Measurements from ENCODE around the gene OR51V1. TPM values are rescaled to one million over a fixed set of nuclear protein-coding genes. Genes with fewer than 3 reads are reported as not detected.

The OR51V1 gene
- total and polyA plus RNA-seq, 2 experiments from 2014 or later = not detected

DNA sequence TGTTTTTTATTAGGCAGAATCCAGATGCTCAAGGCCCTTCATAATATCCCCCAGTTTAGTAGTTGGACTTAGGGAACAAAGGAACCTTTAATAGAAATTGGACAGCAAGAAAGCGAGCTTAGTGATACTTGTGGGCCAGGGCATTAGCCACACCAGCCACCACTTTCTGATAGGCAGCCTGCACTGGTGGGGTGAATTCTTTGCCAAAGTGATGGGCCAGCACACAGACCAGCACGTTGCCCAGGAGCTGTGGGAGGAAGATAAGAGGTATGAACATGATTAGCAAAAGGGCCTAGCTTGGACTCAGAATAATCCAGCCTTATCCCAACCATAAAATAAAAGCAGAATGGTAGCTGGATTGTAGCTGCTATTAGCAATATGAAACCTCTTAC, 25.0 kb upstream of the OR51V1 start:
- H3K4me1 ChIP-seq (ENCODE audit: insufficient read depth) = no peaks in the 10 kb centered on the region
- H3K27me3 ChIP-seq (replicated peaks; ENCODE audit: insufficient read depth) = no peaks in the 10 kb centered on the region
- H3K4me3 ChIP-seq = no peak overlapping the region
- 46 to 48% methylated on average over 2 of the region's 2 CpGs for WGBS, 2 experiments (ENCODE audit: low coverage in 1 of 2, low lambda C conversion rate in 2 of 2, missing lambda C conversion rate in 2 of 2)
- no peak for TF ChIP-seq EZH2phosphoT487 (IDR thresholded peaks at IDR 0.05; ENCODE audit: insufficient read depth, low read depth)
- TF ChIP-seq EZH2 (IDR thresholded peaks at IDR 0.05; ENCODE audit: insufficient read depth, poor library complexity, severe bottlenecking) = no peak
- H3F3A ChIP-seq (ENCODE audit: insufficient read depth) = no peaks in the 10 kb centered on the region
- in situ Hi-C loops (cut with MboI) = no loop called here
- no peak overlapping the region for H3K27ac ChIP-seq
- DNase-seq = no peak
- H3K9ac ChIP-seq = no peak overlapping the region
- no peaks in the 10 kb centered on the region for H3K9me2 ChIP-seq (ENCODE audit: insufficient read depth)
- no peaks in the 10 kb centered on the region for H3K36me3 ChIP-seq (ENCODE audit: low read depth)
- no peaks in the 10 kb centered on the region for H4K20me1 ChIP-seq (ENCODE audit: insufficient read depth)
- H3K4me2 ChIP-seq (ENCODE audit: unreplicated experiment) = no peak overlapping the region
- no peaks in the 10 kb centered on the region for H3K79me2 ChIP-seq (ENCODE audit: insufficient read depth)
- no peak overlapping the region for H2AFZ ChIP-seq
- H3K9me3 ChIP-seq (ENCODE audit: low read depth) = no peaks in the 10 kb centered on the region

DNA sequence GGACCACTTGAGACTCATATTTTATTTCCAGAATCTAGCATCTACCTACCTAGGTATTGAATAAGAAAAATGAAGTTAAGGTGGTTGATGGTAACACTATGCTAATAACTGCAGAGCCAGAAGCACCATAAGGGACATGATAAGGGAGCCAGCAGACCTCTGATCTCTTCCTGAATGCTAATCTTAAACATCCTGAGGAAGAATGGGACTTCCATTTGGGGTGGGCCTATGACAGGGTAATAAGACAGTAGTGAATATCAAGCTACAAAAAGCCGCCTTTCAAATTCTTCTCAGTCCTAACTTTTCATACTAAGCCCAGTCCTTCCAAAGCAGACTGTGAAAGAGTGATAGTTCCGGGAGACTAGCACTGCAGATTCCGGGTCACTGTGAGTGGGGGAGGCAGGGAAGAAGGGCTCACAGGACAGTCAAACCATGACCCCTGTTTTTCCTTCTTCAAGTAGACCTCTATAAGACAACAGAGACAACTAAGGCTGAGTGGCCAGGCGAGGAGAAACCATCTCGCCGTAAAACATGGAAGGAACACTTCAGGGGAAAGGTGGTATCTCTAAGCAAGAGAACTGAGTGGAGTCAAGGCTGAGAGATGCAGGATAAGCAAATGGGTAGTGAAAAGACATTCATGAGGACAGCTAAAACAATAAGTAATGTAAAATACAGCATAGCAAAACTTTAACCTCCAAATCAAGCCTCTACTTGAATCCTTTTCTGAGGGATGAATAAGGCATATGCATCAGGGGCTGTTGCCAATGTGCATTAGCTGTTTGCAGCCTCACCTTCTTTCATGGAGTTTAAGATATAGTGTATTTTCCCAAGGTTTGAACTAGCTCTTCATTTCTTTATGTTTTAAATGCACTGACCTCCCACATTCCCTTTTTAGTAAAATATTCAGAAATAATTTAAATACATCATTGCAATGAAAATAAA, 24.3 kb upstream of the OR51V1 start:
- H3K4me2 ChIP-seq (ENCODE audit: unreplicated experiment) = no peak overlapping the region
- in situ Hi-C loops (cut with MboI) = no loop called here

DNA sequence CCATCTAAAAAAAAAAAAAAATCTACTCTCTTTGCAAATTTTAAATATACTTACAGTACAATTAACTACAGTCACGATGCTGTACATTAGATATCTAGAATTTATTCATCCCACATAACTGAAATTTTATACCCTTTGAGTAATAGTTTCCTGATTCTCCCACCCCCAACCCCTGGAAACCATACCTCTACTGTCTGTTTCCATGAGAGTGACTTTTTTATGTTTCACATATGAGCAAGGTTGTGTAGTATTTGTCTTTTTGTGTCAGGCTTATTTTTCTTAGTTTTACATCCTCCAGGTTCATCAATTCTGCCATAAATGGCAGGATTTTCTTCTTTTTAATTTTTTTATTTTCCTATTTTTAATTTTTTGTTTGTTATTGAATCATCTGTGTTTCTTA, 23.2 kb upstream of the OR51V1 start:
- Histone ChIP-seq H4K20me1 (ENCODE audit: insufficient read depth) (no peaks in the 10 kb centered on the region), H3K27me3 (replicated peaks; ENCODE audit: insufficient read depth) (no peaks in the 10 kb centered on the region), H3K9me3 (ENCODE audit: low read depth) (no peaks in the 10 kb centered on the region), H3K27ac (no peak overlapping the region), H3K4me3 (no peak overlapping the region), H3K36me3 (ENCODE audit: low read depth) (no peaks in the 10 kb centered on the region), H3K9ac (no peak overlapping the region), H3F3A (ENCODE audit: insufficient read depth) (no peaks in the 10 kb centered on the region), H2AFZ (peak overlapping the region; percentile 59; the same call in 1 of the 2 replicates), H3K79me2 (ENCODE audit: insufficient read depth) (no peaks in the 10 kb centered on the region), H3K4me1 (ENCODE audit: insufficient read depth) (no peaks in the 10 kb centered on the region), H3K4me2 (ENCODE audit: unreplicated experiment) (no peak overlapping the region), H3K9me2 (ENCODE audit: insufficient read depth) (no peaks in the 10 kb centered on the region)
- in situ Hi-C loops (cut with MboI) = no loop called here
- DNase-seq = no peak
- TF ChIP-seq EZH2phosphoT487 (IDR thresholded peaks at IDR 0.05; ENCODE audit: insufficient read depth, low read depth) (no peak), EZH2 (IDR thresholded peaks at IDR 0.05; ENCODE audit: insufficient read depth, poor library complexity, severe bottlenecking) (no peak)
- WGBS, 2 experiments (ENCODE audit: low coverage in 1 of 2, low lambda C conversion rate in 2 of 2, missing lambda C conversion rate in 2 of 2) = 6 to 9% methylated on average over 1 of the region's 1 CpG

More for the DNA sequence above, 24.3 kb upstream of the OR51V1 start:
- no peaks in the 10 kb centered on the region for H3K9me2 ChIP-seq (ENCODE audit: insufficient read depth)
- no peaks in the 10 kb centered on the region for H4K20me1 ChIP-seq (ENCODE audit: insufficient read depth)
- H2AFZ ChIP-seq = no peak overlapping the region
- H3K4me3 ChIP-seq = no peak overlapping the region
- H3F3A ChIP-seq (ENCODE audit: insufficient read depth) = no peaks in the 10 kb centered on the region
- no peak overlapping the region for H3K9ac ChIP-seq
- no peak for DNase-seq
- no peak overlapping the region for H3K27ac ChIP-seq
- TF ChIP-seq EZH2 (IDR thresholded peaks at IDR 0.05; ENCODE audit: insufficient read depth, poor library complexity, severe bottlenecking) = no peak
- TF ChIP-seq EZH2phosphoT487 (IDR thresholded peaks at IDR 0.05; ENCODE audit: insufficient read depth, low read depth) = no peak
- H3K9me3 ChIP-seq (ENCODE audit: low read depth) = no peaks in the 10 kb centered on the region
- WGBS, 2 experiments (ENCODE audit: low coverage in 1 of 2, low lambda C conversion rate in 2 of 2, missing lambda C conversion rate in 2 of 2) = 66 to 68% methylated on average over 6 of the region's 6 CpGs
- no peaks in the 10 kb centered on the region for H3K36me3 ChIP-seq (ENCODE audit: low read depth)
- H3K79me2 ChIP-seq (ENCODE audit: insufficient read depth) = no peaks in the 10 kb centered on the region
- no peaks in the 10 kb centered on the region for H3K4me1 ChIP-seq (ENCODE audit: insufficient read depth)
- no peaks in the 10 kb centered on the region for H3K27me3 ChIP-seq (replicated peaks; ENCODE audit: insufficient read depth)

DNA sequence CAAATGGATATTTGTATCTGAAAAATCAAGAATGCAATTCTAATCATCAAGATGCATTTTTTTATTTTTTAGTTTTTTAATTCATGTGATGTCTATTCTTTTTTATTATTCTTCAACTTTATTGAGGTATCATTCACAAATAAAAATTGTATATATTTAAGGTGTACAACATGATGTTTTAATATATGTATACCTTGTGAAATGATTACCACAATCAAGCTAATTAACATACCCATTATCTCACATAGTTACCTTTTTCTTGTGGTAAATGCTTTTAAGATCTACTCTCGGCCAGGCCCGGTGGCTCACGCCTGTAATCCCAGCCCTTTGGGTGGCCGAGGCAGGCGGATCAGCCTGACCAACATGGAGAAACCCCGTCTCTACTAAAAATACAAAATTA, 22.7 kb upstream of the OR51V1 start:
- Histone ChIP-seq H3K4me2 (ENCODE audit: unreplicated experiment) (no peak overlapping the region), H3K79me2 (ENCODE audit: insufficient read depth) (no peaks in the 10 kb centered on the region), H4K20me1 (ENCODE audit: insufficient read depth) (no peaks in the 10 kb centered on the region), H3K9me2 (ENCODE audit: insufficient read depth) (no peaks in the 10 kb centered on the region), H3K9me3 (ENCODE audit: low read depth) (no peaks in the 10 kb centered on the region), H3K9ac (no peak overlapping the region), H2AFZ (peak overlapping the region; percentile 59; the same call in 1 of the 2 replicates), H3K36me3 (ENCODE audit: low read depth) (no peaks in the 10 kb centered on the region), H3K27me3 (replicated peaks; ENCODE audit: insufficient read depth) (no peaks in the 10 kb centered on the region), H3K4me3 (no peak overlapping the region), H3K4me1 (ENCODE audit: insufficient read depth) (no peaks in the 10 kb centered on the region), H3F3A (ENCODE audit: insufficient read depth) (no peaks in the 10 kb centered on the region), H3K27ac (no peak overlapping the region)
- in situ Hi-C loops (cut with MboI) = no loop called here
- TF ChIP-seq EZH2 (IDR thresholded peaks at IDR 0.05; ENCODE audit: insufficient read depth, poor library complexity, severe bottlenecking) (no peak), EZH2phosphoT487 (IDR thresholded peaks at IDR 0.05; ENCODE audit: insufficient read depth, low read depth) (no peak)
- 68 to 84% methylated on average over 6 of the region's 6 CpGs for WGBS, 2 experiments (ENCODE audit: low coverage in 1 of 2, low lambda C conversion rate in 2 of 2, missing lambda C conversion rate in 2 of 2)
- no peak for DNase-seq

Data from GM23248 (cell line).